NCI-H146 treated with DMSO at 0.1 percent for 48 hours (cell line): ENCODE measurements around the gene AKT1S1.

Experiments used
- DNase-seq: peaks from one replicate; lab custom pipeline; 2025; ENCODE audit not compliant: unreplicated experiment; lab: John Stamatoyannopoulos, UW

Gene AKT1S1

DNA sequence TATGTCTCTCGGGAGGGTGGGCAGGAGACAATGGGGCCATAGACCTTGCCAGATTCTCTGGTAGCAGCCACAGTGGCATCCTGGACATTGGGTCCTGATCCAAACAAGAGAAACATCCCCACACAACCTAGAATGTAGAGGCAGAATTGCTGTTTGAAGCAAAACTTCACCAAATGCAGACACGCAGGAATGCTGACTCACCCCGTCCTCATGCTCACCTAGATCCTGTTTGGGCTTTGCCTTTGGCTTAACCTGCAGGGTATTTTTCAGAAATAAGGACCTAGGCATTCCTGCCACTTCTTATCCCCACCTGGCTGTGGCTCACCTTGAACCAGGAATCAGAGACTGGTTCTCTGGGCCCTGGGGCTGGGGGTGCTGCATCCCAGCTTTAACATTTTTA, 7.6 kb upstream of the AKT1S1 start:
- DNase-seq: no peak

DNA sequence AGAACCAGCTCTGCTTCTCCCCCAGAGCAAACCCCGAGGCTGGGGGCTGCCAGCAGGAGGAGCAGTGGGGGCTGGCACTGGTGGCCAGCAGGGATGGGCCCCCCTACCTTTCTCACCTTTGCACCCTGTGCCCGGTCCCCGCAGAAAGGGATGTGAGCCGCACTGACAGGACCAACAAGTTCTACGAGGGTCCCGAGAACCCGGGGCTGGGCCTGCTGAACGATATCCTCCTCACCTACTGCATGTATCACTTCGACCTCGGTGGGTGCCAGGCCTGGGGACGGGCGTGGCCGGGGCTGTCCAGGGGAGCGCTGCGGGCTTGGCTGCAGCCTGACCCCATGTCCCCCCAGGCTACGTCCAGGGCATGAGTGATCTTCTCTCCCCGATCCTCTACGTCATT, 7.0 kb upstream of the AKT1S1 start:
- no peak for DNase-seq

DNA sequence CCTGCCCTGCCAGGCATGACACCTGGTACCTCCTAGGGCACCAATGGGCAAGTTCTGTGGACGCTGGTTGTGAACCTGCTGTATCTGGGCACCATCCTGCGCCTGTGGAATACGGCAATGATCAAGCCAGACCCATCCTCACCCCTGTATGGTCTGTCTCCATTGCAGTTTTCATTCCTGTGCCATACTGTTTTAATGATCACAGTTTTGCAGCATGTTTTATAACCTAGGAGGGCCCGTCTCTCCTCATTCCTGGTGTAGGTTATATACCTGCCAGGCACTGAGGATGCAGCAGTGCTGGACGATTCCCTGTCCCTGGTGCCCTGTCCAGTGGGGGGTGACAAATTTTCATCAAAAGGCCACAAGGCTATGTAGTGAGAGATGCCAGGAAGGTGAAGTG, 5.9 kb upstream of the AKT1S1 start:
- DNase-seq: no peak

DNA sequence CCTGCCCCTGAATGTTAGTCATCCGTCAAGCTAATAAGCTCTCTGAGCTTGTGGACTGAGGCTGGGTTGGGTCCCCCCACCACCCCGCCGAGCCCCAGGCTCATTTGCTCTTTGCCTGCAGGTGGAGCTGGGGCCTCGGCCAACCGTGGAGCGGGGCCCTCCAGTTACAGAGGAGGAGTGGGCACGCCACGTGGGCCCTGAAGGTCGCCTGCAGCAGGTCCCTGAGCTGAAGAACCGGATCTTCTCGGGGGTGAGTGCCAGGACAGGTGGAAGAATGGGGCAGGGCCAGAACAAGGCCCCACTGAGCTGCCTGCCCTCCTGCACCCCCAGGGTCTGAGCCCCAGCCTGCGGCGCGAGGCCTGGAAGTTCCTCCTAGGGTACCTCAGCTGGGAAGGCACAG, 5.5 kb upstream of the AKT1S1 start:
- no peak for DNase-seq

DNA sequence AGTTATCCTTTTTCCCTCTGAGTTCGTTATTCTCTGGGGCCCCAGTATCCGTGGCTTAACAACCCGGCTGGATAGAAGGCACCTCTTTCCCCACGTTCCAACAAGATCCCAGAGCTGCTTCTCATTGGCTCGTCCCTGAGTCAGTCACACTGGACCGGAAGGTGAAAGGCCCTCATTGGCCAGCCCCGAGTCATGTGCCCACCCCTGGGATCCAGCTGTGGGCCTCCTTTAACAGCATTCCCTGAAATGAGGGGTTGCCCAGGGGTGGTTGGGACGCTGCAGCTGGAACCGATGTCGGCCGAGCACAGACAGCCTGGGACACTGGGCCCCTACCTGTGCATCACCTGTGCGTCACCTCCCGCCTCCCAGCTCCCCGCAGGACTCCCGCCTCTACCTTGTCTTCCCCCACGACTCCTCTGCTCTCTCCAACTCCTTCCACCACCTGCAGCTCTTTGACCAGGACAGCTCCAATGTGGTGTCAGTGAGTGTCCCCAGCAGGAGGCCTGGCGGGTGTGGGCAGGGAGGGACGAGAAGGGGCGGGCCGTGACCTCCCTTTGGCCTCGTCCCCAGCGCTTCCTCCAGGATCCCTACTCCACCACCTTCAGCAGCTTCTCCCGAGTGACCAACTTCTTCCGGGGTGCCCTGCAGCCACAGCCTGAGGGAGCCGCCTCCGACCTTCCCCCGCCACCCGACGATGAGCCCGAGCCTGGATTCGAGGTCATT, 4.7 kb upstream of the AKT1S1 start:
- DNase-seq: no peak

DNA sequence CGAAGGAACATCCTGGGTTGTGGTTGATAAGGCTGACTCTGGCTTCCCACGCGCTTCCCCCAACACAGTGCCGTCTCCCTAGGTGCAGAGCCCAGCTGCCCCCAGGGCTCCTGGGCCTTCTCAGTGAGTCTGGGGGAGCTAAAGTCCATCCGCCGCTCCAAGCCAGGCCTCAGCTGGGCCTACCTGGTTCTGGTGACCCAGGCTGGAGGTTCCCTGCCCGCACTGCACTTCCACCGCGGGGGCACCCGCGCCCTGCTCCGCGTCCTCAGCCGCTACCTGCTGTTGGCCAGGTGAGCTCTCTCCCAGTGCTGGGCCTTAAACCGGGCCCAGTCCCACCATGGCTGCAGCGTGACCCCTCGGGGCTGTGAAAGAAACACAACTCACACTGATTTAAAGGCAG, 4.0 kb upstream of the AKT1S1 start:
- no peak for DNase-seq

DNA sequence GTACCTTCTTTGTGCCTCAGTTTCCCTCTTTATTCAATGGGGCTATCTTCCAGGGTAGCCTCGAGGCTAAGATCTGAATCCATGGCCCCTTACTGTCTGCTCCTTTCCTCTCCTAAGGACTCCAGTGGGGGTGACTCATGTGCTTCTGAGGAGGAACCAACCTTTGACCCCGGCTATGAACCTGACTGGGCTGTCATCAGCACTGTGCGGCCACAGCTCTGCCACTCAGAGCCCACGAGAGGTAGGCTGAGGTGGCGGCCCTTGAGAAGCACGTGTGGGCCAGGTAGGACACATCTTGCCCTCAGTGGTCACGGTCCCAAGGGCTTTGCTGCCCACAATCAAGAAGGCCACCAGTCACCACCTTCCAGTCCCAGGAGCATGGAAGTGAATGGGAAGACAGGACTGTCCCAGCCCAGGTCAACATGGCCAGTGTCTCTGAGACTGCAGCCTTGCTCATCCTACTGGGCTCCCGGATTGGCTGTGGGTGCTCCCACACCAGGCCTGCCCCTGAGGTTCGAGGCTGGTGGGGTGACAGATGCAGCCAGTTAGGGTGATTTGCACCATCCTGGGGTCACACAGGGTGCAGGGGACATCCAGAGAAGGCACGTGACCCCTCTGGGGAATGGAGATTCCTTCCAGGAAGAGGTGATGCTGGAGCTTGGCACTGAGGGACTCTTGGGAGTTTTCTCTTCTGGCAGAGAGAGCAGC, 3.2 kb upstream of the AKT1S1 start:
- DNase-seq: no peak

DNA sequence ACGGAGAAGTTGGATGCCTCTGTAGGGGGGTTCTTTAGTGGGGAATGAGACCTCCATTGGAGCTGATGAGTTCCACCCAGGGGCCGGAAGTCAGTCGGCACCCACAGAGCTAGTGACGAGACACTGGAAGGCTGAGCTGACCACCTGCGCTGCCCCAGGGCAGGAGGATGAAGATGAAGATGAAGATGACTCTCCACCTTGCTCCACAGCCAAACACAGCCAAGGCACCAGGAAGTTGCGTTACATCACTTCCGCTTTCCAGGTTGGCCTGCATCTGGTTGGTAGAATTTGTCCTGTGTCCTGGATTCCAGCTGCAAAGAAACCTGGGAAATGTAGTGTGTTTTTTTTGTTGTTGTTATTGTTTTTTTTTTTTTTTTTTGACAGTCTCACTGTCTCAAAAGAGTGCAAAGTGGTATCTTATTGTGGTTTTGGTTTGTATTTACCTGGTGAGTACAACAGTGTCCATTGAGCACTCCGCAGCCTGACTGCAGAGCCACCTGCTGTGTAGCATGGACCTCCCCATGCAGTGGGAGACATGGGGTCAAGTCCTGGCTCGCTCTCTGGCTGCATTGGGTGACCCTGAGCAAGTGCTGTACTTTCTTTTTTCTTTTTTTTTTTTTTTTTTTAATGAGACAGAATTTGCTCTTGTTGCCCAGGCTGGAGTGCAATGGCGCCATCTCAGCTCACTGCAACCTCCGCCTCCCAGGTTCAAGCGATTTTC, 2.2 kb upstream of the AKT1S1 start:
- no peak for DNase-seq

DNA sequence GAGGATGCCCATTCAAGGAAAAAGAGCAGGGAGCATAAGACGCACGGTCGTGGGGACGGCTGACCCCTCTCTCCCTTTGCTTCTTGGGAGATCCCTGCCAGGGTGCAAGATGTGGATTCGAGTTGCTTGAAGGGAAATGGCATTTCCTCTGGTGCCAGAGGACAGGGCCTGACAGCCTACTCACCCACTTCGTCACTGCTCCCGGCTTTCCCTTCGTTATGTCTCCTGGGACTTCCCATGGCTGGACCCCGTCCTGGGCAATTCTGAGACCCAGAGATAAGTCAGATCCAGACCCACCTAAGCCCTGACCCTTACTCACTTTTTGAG, 1.6 kb upstream of the AKT1S1 start:
- no peak for DNase-seq

DNA sequence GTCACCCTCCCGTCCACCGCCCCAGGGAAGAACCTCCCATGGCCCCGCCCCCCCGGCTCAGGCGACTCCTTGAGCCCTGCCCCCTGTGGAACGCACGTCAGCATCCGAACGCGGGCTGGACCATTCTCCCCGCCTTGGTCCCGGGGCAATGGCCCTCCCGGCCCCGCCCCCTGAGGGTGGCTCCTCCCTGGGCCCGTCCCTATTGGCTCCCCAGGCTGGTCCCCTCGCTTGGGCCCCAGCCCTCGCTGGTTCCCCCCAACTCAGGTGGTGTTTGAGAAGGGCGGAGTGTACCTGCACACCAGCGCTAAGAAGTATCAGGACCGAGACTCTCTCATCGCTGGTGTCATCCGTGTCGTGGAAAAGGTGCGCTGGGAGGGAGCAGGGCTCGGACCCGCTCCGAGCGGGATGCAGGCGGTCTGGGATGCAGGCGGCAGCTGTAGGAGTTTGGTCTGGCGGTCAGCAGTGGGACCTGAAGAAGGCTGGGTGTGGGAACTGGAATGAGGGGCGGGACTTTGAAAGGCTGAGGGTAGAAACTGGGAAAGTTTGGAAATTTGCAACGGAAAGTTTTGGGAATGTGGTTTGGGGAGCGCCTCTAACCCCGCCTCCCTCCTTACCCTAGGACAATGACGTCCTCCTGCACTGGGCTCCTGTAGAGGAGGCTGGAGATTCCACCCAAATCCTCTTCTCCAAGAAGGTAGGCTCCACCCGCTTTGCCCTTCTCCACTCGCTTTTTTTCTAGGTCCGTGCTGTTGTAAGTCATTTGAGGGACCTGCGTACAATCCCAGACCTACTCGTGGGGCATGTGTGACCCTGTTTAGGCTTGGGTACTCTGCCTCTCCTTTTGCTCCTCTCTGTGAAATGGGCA, 956 bp upstream of the AKT1S1 start:
- peak; percentile 96 for DNase-seq

DNA sequence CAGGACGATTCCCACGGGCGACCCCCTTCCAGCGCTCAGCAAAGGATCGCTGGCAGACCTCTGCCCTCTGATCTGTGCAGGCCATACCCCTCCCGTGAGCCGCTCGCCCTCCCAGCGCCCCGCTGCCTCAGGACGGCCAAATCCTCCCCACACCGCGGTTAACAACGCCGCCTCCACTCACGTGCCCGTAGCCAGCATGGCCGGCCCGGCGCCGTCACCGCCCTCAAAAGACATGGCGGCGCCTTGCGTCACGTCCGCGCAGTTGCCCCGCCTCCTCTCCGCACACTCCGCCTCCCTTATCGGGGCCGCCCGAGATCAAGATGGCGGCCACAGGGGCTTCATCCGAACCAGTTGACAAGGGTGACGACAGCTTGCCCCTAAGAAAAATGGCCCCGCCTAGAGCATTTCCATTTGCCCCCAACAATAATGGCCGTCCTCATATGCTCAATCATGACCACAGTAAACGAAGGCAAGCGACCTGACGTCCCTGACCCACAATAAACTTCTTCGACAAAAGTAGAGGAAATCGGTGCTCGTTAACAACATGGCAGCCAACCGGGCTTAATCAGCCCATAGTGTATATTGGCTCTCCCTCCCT, 634 bp downstream of the AKT1S1 start:
- DNase-seq: peak; percentile 98

DNA sequence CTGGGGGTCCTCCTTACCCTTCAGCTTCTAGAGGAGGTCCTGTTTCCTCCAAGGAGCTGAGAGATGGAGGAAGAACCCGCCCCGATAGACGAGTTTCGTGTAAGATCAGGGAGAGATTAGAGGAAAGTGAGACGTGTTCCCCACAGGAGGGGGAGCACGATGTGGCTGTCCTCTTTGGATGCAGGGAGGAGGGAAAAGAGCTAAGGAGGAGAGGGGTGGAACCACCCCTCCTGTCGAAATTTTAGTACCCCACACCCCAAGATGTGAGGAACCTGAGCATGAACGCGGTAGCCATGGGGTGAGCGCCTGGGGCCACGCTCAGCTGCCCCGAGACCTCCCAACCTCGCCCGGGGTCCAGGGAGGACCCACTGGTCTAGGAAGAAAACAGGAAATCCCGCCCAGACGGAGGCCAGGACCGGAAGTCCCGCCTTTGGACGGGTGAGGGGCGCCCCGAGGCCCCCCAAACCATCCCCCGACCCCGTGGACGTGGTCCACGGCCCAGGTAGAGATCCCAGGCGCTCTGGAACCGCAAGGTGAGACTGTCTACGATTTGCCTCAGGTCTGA, 1.2 kb downstream of the AKT1S1 start:
- peak; percentile 40 for DNase-seq

DNA sequence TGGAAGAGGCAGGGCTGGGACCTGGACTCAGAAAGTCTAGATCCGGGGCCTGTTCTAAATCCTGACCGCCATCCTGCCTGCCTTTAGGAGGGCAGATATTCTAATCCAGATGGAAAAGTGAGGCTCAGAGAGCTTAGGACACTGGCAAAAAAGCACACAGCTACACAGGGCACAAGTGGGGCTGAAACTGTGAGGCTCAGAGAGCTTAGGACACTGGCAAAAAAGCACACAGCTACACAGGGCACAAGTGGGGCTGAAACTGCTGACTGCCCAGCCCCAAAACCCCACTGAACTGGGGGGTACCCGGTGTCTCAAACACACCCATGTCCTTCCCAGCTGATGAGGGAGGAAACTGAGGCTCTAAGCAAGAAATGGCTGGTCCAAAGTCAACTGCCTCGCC, 2.0 kb downstream of the AKT1S1 start:
- DNase-seq: no peak

DNA sequence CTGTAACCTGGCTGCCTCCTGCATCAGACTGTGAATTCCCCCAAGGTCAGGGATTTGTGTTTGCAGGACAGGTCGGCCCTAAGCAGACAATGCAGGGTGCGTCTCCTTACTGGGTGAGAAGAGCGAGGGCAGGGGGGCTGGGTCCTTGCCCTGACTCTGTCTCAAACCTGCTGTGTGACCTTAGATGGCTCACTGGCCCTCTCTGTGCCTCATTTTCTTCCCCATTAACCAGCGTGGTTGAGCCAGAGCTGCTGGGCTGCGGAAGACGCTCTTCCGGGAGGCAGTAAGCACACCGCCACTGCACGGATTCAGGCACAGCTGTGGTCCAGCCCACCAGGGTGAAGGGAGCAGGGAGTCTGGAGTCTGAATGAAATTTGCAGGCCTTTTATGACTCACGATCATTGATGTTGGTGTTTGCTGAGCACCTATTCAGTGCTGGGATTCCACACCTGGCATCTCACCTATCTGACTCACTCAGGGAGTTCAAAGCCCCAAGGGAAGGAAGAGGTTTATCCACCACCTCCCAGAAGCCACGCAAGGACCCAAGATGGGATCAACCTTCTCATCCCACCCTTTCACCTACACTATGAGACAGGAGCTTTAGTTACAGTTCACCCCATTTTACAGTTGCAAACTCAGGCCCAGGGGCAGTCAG, 2.5 kb downstream of the AKT1S1 start:
- no peak for DNase-seq

DNA sequence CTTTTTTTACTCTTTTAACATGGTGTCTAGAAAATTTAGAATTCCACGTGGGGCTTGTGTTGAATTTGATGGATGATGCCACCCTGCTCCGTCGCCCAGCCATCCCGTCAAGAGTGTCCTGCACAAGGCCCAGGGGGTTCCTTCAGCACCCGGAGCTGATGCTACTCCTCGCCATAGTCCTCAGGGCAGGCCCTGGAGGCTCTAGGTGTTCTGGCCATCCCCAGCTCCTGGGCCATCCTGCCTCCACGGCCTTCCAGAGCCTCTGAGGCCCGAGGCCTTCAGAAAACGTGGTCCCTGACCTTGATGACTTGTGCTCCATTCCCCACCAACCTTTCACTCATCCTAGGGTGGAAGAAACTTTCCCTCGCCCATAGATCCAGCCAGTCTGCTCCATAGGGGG, 3.3 kb downstream of the AKT1S1 start:
- DNase-seq: no peak

DNA sequence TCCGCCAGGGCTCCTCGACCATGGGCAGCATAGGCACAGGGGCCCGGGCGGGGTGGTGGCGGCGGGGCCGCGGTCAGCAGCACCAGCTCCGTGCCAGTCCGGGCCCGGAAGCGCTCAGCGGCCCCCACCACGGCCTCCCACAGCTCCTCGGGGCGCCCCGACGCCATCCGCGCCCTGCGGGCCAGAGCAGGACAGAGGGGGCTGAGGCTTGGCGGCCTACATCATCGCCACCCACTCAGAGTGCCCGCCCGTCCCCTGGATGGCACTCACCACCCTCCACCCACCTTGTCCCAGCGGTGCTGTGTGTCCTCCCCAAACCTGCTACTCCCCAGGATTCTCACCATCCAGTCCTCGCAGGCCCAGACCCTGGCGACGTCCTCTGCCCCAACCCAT, 4.0 kb downstream of the AKT1S1 start:
- no peak for DNase-seq

DNA sequence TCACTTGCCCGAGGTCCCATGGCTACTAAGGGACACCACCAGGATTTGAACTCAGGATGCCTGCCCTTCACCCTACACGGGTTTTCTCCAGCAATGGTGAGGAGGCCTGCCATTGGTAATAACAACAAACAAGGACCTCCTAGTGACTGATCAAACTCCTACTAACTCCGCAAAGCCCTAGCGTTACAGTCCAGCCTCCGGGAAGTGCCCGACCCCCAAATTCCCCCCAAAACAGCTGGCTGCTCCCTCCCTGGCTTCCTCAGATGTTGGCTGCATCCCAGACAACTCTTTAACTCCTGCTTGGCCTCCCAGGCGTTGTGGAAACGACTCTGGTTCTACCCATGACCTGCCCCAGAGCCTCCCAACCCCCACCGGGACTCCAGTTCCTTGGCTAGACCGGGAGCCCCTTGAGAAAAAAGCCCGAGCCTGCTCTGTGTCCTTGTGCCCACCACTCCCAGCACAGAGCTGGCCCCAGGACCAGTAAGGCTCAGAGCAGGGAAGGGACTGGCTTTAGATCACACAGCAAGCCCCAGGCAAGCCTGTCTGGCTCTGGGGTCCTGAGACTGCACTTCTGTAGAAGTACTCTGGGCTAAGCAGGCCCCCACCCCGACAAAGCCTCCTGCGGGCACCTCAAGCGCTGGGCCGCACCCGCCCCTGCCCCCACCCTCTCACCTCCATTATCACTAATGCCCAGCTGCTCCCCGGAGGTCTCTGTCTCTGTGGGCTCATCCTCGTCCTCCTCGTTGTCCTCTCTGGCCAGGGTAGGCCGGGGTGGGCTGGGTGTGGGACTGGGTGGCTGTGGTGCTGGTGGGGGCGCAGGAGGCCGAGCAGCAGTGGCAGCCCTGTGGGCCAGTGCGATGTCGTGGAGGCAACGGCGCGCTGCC, 4.7 kb downstream of the AKT1S1 start:
- DNase-seq: no peak

DNA sequence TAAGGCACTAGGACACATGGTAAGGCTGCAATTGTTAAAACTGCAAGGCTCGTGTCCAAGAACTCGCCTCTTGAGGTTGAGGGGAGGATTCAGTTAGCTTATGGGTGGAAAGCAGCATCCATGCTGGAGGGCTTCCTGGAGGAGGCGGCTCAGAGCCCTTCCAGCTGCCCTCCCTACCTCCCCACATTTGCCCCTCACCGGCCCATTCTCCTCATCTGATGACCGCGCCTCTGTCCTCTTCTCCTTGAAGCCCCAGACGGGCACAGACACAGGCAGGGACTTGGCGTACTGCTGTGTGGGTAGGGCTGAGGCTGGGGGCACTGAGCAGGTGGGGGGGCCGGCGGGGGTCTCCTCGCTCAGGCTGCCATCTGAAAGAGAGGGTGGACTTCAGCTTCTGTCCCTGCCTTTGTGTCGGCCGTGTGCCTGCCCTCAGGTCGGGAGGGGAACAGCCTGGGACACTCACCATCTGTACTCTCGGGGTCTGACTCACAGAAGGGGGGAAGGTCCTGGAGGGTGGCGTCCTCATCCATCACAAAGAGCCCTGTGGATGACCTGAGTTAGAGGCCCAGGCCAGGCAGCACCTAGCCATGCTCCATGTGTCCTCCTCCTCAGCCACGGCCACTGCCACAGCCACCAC, 5.7 kb downstream of the AKT1S1 start:
- DNase-seq: no peak
